ENCODE results near the gene TRAPPC3.

DNA sequence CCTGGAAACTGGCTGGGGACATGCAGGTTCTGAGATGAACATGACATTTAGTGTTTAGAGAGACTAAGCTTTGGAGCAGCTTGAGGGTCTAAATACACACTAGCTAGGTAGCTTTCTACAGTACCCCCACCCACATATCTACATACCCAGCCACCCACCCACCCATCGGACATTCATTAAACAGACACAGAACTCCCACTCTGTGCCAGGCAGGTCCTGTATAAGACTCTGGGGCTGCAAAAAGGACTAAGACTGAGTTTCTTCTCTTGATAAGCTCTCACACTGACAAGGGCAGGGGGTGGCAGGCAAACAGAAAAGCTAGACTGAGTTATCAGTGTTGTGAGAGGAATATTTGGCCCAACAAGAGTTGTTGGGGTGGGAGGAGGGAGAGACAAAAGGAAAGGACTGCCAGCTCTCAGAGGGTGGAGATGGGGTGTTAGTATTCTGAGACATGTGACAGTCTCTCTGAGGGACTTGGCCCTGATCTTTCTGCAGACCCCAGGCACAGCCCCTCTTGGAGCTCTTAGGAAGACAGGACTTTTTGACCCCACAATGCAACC, 13.5 kb upstream of the TRAPPC3 start:
- TF ChIP-seq EZH2 (IDR thresholded peaks at IDR 0.05; ENCODE audit: borderline replicate concordance, insufficient read depth, low read depth, low read length, poor library complexity, severe bottlenecking), result no peak
- TF ChIP-seq, protein P1, sequence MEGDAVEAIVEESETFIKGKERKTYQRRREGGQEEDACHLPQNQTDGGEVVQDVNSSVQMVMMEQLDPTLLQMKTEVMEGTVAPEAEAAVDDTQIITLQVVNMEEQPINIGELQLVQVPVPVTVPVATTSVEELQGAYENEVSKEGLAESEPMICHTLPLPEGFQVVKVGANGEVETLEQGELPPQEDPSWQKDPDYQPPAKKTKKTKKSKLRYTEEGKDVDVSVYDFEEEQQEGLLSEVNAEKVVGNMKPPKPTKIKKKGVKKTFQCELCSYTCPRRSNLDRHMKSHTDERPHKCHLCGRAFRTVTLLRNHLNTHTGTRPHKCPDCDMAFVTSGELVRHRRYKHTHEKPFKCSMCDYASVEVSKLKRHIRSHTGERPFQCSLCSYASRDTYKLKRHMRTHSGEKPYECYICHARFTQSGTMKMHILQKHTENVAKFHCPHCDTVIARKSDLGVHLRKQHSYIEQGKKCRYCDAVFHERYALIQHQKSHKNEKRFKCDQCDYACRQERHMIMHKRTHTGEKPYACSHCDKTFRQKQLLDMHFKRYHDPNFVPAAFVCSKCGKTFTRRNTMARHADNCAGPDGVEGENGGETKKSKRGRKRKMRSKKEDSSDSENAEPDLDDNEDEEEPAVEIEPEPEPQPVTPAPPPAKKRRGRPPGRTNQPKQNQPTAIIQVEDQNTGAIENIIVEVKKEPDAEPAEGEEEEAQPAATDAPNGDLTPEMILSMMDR (IDR thresholded peaks at IDR 0.05), result no peak
